GM12875 (cell line): ENCODE data around the gene CEP164.

Experiments used
- H3K4me3 ChIP-seq: one replicate; pipeline ENCODE4 v1.5.1; 2011; ENCODE audit warnings: low read depth, low read length, control low read depth
- TF ChIP-seq, protein P1 (sequence below): IDR thresholded peaks from 2 replicates; pipeline ENCODE4 v1.5.1; 2011; ENCODE audit warnings: low read depth, mild to moderate bottlenecking, control low read depth, inconsistent platforms, low read length, moderate library complexity, borderline replicate concordance; ENCODE audit not compliant: insufficient read depth

Gene CEP164

DNA sequence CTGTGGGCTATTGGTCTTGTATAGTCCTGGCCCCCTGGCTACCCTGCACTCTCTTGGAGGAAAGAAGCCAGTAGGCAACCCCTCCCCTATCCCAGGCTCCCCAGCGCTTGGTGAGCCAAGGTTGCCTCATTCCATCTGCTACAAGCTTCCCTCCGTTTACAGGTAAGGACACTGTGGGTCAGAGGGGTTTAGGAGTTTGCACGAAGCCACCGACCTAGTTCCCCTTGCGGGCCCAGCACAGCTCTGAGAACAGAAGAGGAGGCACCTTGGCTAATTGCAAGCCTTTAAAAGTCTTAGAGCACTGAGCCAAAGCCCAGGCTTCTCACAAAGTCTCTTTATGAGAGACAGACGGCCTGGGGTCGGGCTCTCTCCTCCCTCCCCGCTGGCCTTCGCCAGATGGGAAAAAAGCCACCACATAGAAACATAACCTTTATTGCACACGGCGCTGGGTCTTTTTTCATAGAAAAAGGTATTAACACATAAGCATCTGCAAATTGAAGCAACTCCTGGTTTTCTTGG lies 99.8 kb downstream of the CEP164 start:
- TF ChIP-seq, protein P1, sequence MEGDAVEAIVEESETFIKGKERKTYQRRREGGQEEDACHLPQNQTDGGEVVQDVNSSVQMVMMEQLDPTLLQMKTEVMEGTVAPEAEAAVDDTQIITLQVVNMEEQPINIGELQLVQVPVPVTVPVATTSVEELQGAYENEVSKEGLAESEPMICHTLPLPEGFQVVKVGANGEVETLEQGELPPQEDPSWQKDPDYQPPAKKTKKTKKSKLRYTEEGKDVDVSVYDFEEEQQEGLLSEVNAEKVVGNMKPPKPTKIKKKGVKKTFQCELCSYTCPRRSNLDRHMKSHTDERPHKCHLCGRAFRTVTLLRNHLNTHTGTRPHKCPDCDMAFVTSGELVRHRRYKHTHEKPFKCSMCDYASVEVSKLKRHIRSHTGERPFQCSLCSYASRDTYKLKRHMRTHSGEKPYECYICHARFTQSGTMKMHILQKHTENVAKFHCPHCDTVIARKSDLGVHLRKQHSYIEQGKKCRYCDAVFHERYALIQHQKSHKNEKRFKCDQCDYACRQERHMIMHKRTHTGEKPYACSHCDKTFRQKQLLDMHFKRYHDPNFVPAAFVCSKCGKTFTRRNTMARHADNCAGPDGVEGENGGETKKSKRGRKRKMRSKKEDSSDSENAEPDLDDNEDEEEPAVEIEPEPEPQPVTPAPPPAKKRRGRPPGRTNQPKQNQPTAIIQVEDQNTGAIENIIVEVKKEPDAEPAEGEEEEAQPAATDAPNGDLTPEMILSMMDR: no peak
- no peak overlapping the region for H3K4me3 ChIP-seq

DNA sequence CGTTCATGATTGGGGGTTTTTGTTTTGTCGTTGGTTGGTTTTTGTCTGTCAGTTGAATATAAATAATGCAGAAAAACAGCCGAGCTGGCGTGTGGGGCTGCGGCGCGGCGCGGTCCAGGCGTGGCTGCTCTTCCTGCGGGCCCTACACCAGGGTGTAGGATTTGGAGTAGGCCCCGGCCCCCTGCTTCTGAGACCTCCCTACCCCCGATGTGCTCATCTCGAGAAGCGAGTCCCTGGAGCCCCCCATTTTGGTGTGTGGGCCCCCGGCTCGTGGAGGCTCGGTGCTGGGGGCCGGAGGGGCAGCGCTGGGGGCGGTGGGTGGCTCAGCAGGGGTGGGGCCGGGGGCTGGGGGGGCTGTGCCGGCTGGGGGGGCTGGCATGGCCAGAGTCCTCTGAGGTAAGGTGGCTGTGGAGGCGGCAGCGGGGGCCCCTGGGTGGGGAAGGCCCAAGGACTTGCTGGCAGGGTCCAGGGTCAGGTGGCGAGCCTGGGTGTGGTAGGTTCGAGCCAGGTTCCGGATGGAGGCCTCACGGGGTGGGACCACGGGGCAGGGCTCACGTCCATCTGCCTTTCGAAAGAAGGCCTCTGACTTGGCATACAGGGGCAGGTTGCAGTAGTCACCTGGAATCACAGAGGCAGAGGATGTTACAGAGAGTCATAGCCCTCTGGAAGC lies 100.7 kb downstream of the CEP164 start:
- H3K4me3 ChIP-seq: no peak overlapping the region
- TF ChIP-seq, protein P1: no peak

DNA sequence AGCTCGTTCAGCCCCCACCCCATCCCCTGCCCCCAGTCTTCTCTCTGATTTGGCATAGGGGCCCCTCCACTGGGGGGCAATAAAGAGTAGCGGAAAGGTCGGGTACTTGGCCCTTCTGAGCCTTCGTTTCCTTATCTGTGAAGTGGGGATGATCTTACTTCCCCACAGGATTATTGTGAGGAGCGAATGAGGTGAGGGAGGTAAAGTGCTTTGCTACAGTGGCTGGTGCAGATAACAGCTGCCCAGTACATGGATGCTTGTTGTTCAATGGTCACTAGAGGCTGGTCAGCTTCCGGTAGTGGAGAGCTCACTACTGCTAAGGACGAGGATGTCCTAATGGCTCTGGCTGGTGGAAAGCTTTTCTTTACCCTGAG lies 101.2 kb downstream of the CEP164 start:
- H3K4me3 ChIP-seq: no peak overlapping the region
- TF ChIP-seq, protein P1: no peak

DNA sequence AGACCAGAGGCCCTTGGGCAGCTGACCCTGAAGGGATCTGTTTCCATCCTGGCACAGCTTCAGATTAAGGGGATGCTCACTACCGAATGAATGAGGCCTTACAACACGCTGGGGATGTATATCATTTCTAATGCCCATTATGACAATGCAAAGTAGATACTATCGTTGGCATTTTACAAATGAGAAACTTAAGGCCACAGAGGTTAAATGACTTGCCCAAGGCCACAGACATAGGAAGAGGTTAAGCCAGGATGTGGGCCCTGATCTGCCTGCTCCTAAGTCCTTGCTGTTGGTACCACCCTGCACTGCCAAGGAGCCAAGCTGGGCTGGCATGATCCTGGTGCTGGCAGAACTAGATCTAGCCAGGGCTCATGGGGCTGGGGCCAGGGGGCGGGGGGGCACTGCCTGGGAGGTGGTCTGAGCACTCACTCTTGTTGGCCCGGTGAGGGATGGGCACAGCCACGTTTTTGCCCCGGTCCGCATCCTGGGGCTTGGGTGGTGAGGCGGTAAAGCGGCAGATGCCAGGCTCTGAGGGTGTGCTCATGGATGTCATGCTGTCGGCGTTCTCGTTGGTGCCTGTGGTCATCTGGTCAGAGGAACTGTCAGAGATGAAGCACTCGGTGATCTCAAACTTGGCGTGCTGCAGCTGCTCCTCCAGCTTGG lies 102.8 kb downstream of the CEP164 start:
- TF ChIP-seq, protein P1: no peak
- H3K4me3 ChIP-seq: no peak overlapping the region

DNA sequence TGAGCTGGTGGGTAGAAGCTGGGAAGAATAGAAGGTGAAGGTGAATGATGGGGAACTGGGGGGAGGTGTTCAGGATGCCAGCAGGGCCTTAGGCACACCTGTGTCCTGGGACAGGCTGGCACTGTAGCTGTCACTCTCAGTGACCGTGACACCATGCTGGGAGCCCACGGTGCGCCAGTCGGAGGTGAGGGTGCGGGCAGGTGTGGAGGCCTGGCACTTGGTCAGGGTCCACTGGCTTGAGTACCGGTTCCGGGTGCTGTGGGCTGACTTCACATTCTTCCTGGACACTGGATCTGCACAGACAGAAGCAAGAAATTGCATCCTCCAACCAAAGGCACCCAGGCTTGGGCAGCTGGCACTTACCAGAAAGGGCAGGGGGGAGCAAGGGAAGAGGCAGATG lies 103.8 kb downstream of the CEP164 start:
- TF ChIP-seq, protein P1: no peak

DNA sequence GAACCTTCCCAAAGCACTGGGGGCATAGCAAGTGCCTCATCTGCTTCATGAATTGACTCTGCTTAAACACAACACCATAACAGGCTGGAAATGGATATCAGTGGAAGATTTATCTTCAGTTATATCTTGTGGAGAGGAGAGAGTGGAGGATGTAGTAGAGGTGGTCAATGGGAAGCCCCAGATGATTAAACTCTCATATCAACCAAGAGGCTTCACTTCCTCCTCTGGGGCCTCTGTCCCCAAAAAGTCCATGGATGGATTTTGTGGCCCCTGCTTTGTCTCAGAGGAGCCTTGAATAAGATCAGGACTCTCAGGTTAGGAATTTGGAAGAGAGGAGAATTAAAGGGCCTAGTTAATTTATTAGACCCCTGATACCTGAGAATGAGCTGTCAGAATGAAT lies 106.1 kb downstream of the CEP164 start:
- TF ChIP-seq, protein P1: no peak
- no peak overlapping the region for H3K4me3 ChIP-seq

More for the DNA sequence above, 103.8 kb downstream of the CEP164 start:
- H3K4me3 ChIP-seq: no peak overlapping the region

DNA sequence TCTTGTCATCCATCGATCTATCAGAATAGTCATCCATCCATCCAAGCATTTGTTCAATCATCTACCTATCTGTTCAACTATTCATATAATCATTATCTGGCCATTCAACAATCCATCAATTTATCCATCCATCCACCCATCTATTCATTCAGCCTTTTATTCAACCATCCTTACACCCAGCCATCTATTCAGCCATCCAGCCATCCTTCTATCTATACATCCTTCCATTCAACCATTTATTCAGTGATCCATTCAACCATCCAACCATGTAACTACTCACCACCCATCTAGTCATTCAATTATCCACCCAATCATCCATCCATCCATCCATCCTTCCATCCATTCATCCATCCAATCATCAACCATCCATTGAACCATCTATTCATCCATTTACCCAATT lies 106.8 kb downstream of the CEP164 start:
- H3K4me3 ChIP-seq: no peak overlapping the region
- TF ChIP-seq, protein P1: no peak
